ENCODE results near the gene ATP5MG.

Gene ATP5MG

GRCh38 chr11:118442908-118443589, 41.6 kb downstream of the ATP5MG start:
- no peak for DNase-seq

DNA sequence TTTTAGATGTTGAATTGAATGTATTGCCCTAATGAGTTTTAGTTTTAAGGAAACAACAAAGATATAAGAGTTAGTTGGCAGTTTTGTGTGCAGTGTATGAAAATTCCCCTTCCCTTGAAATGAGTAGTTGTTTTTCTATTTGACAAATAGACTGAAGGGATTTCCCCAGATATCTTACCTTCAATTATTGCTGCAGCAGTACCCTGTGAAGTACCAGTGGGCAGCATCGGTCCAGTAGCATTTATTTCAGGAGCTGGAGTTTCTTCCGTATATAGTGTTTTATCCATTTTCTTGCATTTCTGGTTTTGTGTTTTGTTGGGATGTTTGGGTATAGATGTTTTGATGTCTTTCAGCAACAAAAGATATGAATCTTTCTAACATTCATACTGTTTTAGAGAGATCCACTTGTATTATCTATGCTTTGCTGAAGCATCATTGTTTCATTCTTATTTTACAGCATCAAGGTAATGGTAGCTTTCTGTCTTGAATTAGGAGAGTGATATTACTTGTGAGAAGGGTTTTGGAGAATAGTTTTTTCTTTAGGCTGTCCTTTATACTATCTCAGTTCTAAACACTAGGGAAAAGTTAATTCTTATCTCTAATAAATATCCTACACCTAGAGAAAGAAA, 42.3 kb downstream of the ATP5MG start:
- DNase-seq = no peak

- no peak for DNase-seq
Observed at GRCh38 chr11:118447423-118447822, 46.0 kb downstream of the ATP5MG start.

GRCh38 chr11:118448294-118448693, 46.9 kb downstream of the ATP5MG start:
- no peak for DNase-seq

DNA sequence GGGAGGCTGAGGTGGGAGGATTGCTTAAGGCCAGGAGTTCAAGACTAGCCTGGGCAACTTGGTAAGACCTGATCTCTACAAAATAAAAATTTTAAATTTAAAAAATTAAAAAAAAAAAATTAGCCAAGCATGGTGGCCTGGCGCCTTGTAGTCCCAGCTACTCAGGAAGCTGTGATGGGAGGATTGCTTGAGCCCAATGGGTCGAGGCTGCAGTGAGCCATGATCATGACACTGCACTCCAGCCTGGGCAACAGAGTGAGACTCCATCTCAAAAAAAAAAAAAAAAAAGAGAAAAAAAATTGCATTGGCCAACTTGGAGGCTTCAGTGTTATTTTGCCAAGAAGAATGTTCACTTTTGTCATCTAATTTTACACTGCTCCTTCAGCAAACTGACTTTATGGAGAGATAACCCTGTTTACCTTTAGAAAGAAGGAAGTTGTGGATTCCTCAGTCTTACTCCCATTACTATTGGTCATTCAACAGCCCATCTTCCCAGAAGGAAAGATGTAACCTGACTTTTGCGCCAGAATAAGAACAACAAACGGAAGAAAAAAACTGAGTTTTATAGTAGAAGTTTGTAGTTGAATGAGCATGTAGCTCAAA, 48.0 kb downstream of the ATP5MG start:
- DNase-seq = no peak

DNA sequence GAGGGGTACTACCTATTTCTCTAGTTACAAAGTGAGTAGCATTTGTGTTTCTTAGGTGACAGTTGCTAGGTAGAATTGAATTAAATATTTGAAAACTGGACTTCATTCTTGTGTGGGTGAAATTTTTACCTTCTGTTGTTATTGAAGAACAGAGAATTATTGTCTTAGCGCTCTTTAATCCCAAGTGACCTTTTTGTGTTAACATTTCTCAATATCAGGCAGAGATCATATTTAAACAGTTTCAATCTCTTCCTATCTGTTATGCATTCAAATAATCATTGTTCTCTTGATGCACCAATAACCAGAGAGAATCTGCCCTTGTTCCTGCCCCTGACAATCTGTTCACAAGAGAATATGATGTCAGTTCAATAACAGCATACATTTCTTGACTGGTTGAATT, 49.0 kb downstream of the ATP5MG start:
- no peak for DNase-seq
